NCI-H1436 treated with DMSO at 0.1 percent for 48 hours (cell line): Measurements from ENCODE around the gene TOX2.

Source experiments
- DNase-seq: peaks from one replicate; lab custom pipeline; 2025; lab: John Stamatoyannopoulos, UW

TOX2 gene

DNA sequence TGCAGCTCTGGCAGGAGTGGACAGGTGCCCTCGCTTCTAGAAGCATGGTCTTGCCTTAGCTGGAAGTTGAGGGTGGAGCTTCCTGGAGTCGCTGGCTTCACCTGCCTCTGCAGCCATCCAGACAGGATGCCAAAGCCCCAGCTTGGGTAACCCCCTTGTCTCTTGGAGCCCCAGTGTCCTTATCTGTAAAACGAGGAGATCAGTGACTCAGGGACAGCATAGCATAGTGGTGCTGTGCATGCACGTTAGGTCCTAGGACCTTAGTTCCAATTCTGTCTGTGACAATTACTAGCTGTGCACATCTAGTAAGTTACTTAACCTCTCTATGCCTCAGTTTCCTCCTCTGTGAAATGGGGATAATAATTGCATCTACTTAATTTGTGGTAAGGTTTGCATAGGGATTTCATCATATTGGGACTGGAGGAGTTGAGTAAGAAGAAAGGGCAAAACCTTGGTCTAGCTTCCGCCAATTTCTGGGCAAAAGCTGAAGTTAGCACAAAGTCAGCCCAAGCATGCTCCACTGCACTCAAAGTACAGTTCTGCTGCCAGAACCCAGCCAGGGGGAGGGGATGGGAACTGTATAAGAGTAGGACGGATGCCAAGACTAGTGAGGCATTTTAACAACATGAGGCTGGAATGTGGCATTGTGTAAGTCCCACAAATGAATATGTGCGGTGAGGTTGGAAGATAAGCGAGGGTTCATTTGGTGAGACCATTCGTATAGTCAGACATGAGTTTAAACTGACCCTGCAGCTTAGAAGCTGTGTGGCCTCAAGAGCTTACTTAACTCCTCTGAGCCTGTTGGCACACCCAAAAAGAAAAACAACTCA lies 24.5 kb downstream of the TOX2 start:
- no peak for DNase-seq

- DNase-seq = no peak
These were observed 25.1 kb downstream of the TOX2 start for GRCh38 chr20:43939762-43940121.

DNA sequence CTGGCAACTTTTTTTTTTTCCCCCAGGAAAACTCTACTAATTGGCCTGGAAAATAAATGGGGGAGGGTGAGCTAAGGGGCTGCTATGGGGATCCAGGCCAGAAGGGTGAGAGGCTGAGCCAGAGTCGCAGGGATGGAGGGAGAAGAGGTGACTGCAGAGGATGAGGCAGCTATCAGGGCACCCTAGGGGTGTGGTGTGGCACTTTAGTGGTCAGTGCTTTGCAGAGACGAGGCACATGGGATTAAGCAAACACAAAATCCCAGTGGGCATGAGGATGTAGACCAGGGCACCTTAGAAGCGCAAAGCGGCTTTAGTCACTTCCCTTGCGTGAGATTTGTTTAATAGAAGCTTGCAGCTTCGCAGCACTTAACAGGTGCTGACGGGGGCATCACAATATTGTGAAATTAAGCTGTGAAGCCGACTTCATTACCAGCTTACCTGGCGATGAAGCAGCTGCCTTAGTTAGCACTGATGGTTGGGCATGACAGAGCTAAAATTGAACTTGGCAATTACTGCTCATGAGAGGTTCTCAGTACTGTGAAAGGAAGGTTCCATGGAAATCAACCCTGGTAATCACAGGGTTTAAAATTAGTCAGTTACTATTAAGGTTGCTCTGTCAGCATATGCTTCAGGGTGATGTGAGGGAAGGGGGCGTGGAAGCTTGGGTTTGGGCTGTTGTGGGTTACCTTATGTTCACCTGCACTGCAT lies 26.0 kb downstream of the TOX2 start:
- peak; percentile 70 for DNase-seq

- no peak for DNase-seq
These were observed 27.0 kb downstream of the TOX2 start for GRCh38 chr20:43941476-43942200.

DNA sequence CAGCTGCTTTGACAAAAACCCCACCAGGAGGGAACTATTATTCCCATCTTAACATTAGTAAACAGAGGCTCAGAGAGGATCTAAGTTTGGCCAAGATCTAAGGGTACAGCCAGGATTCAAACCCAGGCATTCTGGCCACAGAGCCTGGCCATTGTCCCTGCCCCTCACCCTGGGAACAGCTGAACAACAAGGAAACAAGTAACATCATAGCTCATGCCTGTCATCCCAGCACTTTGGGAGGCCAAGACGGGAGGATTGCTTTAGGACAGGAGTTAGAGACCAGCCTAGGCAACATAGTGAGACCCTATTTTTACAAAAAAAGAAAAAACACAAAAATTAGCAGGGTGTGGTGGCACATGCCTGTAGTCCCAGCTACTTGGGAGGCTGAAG lies 27.5 kb downstream of the TOX2 start:
- no peak for DNase-seq

DNA sequence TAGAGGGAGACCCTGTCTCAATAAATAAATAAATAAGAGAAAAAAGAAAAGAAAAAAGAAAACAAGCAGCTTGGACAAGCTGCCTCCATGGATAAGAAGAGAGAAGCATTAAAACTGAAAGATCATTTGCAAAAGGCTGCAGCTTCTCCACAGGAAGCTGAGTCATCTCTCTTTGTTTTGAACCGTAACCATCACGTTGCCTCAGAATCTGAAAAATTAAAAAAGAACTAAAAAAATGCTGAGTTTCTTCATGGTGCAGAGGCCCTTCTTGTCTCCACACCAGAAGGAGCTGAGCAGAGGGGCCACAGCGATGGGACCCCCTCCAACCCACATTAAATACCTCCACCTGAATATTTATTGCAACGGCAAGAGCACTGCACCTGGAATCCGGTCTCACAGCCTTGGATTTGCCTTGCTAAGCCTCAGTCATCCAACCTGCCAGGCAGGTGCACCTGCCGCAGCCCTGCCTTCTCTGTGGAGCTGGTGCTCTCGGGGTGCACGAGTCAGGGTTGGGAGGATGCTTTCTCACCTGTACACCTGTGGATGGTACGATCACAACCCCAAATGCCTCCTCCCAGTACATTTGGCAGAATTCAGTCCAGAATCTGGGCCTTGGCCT lies 28.1 kb downstream of the TOX2 start:
- no peak for DNase-seq

- no peak for DNase-seq
These were observed 29.1 kb downstream of the TOX2 start for GRCh38 chr20:43943725-43944124.

DNA sequence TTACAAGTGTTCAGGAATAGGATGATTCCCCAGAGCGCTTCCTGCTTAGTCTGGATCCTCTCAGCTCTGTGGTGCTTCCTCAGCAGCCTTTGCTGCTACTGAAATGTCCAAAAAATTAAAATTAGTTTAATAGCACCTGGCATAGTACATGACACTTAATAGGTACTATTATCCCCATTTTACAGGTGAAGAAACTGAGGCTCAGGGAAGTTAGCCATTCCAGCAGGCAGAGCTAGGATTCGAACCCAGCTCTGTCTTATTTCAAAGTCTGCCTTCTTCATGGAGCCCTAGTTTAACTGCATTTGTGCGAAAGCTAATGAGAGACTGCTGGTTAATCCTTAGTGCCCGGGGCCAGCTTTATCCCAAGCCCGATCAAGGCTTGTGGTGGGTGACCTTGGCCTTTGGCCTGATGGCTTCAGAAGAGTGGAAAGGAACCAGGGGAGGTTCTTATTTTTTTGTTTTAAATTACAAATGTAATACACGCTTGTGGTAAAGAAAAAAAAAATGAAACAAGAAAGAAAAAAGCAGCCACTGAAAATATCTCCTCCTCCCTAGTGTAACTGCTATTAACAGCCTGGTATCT lies 30.1 kb downstream of the TOX2 start:
- no peak for DNase-seq

GRCh38 chr20:43945391-43946205 lies 30.9 kb downstream of the TOX2 start:
- DNase-seq = no peak

DNA sequence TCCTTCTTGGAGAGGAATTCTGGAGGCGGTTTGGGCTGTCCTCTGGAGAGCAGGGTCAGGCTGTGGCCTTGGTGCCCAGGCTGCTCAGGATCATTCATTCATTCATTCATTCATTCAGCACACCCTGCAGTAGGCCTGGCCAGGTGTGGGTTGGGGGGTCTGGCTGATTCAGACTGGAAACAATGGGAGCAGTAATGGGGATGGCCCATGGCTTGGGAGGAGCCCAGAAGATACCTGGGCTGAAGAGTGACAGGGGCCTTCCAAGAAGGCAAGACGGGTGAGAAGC lies 31.5 kb downstream of the TOX2 start:
- no peak for DNase-seq

DNA sequence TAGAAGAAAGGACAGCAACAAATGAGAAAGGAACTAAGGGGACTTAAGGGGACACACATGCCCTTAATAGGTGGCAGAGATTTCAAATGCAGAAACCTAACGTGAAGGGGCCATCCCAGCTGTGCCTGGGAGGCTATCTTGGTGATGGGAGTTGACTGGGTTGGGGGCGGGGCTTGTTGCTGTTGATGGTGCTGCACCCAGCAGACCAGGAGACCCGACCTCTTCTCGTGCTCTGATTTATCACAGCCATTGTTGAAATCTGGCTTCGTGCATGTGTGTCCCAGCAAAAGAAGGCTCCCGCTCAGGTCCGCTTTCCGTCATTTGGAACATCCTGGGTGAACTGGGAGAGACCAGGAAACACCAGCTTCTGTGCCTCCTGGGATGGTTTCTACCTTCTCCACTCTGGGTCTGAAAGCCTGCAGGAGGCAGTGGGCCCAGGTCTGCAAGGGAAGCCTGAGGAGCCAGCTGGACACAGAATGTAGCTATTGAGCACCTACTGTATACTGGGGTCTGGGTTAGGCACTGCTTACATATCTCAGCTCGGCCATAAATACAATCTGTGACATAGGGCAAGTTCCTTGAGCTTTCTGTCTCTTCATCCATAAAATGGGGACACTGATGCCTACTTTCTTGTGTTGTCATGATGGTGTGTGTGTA lies 32.1 kb downstream of the TOX2 start:
- no peak for DNase-seq

GRCh38 chr20:43947316-43947710 lies 32.7 kb downstream of the TOX2 start:
- DNase-seq = no peak

- no peak for DNase-seq
These were observed 33.8 kb downstream of the TOX2 start for GRCh38 chr20:43948455-43948854.

DNA sequence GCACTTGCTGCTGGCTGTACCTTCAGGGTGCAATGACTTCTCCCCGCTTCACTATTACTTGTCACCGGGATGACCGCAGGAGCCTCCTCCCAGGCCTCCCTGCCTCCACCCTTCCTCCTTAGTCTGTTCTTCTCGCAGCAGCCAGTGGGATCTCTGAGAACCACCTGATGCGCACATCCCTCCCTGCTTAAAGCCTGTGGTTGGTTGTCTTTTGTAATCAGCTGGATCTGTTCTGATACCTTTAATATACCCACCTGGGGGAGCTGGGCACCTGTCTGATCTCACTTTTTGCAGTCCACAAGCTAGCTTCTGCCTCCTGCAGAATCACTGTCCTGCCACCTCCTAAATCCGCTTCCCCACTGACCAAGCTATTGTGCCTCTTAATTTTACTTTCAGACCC lies 34.6 kb downstream of the TOX2 start:
- DNase-seq = no peak

GRCh38 chr20:43949741-43950618 lies 35.3 kb downstream of the TOX2 start:
- no peak for DNase-seq

GRCh38 chr20:43953919-43954592 lies 39.4 kb downstream of the TOX2 start:
- no peak for DNase-seq

DNA sequence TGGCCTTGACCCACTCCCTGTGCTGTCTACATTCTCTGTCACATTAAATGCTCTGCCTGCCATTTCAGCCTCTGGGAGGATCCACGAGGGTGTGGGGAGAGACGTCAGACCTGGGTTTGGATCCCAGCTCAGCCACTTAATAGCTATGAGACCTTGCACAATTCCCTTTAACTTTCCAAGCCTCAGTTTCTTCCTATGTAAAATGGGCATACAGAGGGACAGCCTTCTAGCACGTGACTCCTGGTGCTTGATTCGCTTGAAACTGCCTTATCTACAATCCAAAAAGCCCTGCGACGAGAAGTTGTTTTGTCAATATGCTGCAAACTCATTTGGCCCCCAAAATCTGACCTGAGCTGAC lies 40.0 kb downstream of the TOX2 start:
- DNase-seq = no peak

GRCh38 chr20:43955062-43955749 lies 40.6 kb downstream of the TOX2 start:
- no peak for DNase-seq

GRCh38 chr20:43955750-43956191 lies 41.1 kb downstream of the TOX2 start:
- no peak for DNase-seq
